GM21529 (cell line): ENCODE measurements around the gene CHKA.

Source experiments
- ATAC-seq: cut with Tn5 transposase; IDR thresholded peaks from one replicate; pipeline ENCODE4 v1.9.1; 2021; ENCODE audit not compliant: unreplicated experiment

Gene CHKA

DNA sequence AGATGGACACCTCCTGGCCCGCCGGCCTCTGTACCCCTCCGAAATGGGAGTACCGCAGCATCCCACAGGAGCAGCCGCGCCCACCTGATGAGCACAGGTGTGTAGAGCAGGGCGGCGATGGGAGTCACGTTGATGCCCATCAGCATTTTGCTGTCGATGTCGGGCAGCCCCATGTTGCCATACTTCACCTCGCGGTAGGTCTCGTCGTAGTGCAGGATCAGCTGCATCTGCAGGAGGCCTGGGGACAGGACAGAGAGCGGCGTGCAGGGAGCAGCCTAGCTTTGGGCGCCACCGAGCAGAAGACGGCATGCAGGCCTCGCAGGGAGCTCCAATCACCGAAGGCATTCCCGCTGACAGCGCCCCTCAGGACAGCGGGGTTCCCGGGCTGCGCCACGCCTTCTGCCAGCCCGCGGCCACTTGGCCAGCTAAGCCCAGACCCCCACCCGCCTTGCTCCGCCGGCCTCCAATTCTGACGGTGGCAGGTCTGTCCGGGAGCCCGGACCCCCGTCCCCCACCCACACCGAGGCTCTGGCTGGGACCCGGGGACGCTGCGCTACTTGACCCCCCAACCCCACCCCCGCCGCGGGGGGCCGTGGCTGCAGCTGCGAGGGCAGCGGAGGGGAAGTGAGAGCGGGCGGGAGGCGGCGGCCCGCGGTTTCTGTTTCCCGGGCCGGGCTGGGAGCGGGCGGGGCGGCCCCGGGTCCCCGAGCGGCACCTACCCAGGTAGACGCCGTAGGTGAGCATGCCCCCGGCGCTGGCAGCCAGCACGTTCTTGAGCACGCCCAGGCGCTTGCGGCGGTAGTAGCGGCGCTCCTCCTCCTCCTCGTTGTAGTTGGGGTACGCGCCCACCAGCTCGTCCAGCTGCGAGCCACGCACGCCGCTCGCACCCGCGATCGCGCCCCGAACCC, 118.0 kb downstream of the CHKA start:
- peak; percentile 47 for ATAC-seq
